Activated naive CD8-positive, alpha-beta T cell treated with anti-CD3 and anti-CD28 coated beads for 36 hours (primary cell): ENCODE results near the gene SIPA1L3. TPM values are rescaled to one million over a fixed set of nuclear protein-coding genes. Genes with fewer than 3 reads are reported as not detected.
A peak's percentile ranks its signal among the peaks of the same experiment; 100 is the strongest.

ENCODE experiments used
- DNase-seq: peaks from one replicate; pipeline ENCODE4 v3.0.0; 2021
- H3K27ac Mint-ChIP-seq: one replicate; pipeline ENCODE4 v1.8.0; 2022; ENCODE audit warnings: mild to moderate bottlenecking, moderate library complexity, mixed read lengths
- H3K27me3 Mint-ChIP-seq: one replicate; pipeline ENCODE4 v1.8.0; 2022; ENCODE audit warnings: mild to moderate bottlenecking, mixed read lengths
- H3K36me3 Mint-ChIP-seq: one replicate; pipeline ENCODE4 v1.8.0; 2021; ENCODE audit warnings: mild to moderate bottlenecking, mixed read lengths
- H3K4me1 Mint-ChIP-seq: one replicate; pipeline ENCODE4 v1.8.0; 2021; ENCODE audit warnings: mixed read lengths
- H3K4me3 Mint-ChIP-seq: one replicate; pipeline ENCODE4 v1.8.0; 2022; ENCODE audit warnings: mild to moderate bottlenecking, moderate library complexity, mixed read lengths
- H3K9me3 Mint-ChIP-seq: one replicate; pipeline ENCODE4 v1.8.0; 2022; ENCODE audit warnings: mixed read lengths
- total RNA-seq, 2 experiments: library from RNA; stranded (reverse); gene quantifications; one replicate each; pipeline ENCODE4 v1.2.3, GENCODE V29; 2021

SIPA1L3 gene
- total RNA-seq, 2 experiments from 2014 or later = 9.1 to 9.7 TPM

DNA sequence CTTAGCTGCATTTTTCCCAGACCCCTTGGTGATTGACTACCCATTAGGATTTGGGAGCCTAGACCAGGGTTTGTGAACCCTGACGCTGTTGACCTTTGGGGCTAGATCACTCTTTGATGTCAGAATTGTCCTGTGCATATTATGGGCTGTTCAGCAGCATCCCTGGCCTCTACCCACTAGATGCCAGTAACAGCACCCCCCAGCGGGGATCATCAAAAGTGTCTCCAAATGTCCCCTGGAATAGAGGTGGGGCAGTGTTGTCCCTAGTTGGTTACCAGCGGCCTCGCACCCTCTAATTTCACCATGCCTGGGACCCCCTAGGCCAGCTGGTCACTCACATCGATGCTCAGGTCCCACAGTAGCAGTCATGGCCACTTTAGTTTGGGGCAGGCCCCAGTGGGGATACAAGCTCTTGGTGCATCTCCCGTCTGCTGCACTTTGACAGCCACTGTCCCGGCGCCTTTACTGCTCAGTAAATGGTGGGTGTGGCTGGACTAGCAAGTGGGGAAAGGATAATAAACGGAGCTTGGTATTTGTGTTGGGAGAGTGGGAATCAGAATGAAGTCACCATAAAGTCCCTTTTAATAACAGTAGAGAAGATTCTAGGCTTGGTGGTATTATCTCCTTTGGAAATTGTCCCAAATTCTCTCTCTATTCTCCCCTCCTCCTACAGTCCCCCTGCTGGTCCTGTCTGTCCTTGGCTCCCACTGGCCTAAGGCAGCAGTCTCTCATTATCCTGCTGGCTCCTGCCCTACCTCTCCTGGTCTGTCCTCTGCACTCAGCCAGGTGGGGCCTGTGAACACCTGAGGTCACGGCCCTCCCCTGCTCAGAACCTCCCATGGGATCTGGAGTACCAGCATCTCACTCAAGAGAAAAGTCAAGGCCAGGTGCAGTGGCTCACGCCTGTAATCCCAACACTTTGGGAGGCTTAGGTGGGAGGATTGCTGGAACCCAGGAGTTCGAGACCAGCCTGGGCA lies 80.6 kb downstream of the SIPA1L3 start:
- Mint-ChIP-seq H3K27me3 (no peaks in the 10 kb centered on the region), H3K9me3 (no peaks in the 10 kb centered on the region), H3K36me3 (no peaks in the 10 kb centered on the region), H3K4me1 (peaks cover 16% of the 10 kb centered on the region), H3K4me3 (no peak overlapping the region), H3K27ac (no peak overlapping the region)
- no peak for DNase-seq

- Mint-ChIP-seq H3K9me3 (no peaks in the 10 kb centered on the region), H3K4me1 (peaks cover 16% of the 10 kb centered on the region), H3K27me3 (no peaks in the 10 kb centered on the region), H3K4me3 (no peak overlapping the region), H3K36me3 (no peaks in the 10 kb centered on the region), H3K27ac (peak overlapping the region; percentile 23)
- DNase-seq = no peak
Measured at GRCh38 chr19:37988758-37989635, 82.0 kb downstream of the SIPA1L3 start.

GRCh38 chr19:37989855-37990254 lies 82.8 kb downstream of the SIPA1L3 start:
- no peak overlapping the region for H3K4me3 Mint-ChIP-seq
- H3K9me3 Mint-ChIP-seq = no peaks in the 10 kb centered on the region
- H3K27ac Mint-ChIP-seq = no peak overlapping the region
- peaks cover 16% of the 10 kb centered on the region for H3K4me1 Mint-ChIP-seq
- no peaks in the 10 kb centered on the region for H3K27me3 Mint-ChIP-seq
- no peaks in the 10 kb centered on the region for H3K36me3 Mint-ChIP-seq
- DNase-seq = no peak

DNA sequence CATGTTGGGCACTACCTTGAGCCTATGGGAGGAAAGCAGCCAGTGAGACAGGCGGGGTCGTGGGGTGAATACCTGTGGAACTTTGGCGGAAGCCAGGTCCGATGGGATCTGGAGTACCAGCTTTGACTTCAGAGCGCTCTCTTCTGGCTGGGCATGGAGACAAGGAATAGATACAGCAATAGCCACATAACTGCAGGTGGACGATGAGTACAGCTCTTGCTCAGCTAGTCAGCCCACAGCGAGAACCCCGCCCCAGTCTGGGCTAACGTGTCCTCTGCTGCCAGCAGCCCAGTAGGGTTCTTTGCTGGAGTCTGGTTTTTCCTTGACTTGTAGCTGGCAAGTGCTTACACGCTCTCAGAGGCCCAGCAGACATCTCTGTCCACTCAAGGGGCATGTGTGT lies 83.4 kb downstream of the SIPA1L3 start:
- Mint-ChIP-seq H3K9me3 (no peaks in the 10 kb centered on the region), H3K4me3 (no peak overlapping the region), H3K27ac (no peak overlapping the region), H3K4me1 (peaks cover 16% of the 10 kb centered on the region), H3K27me3 (no peaks in the 10 kb centered on the region), H3K36me3 (no peaks in the 10 kb centered on the region)
- no peak for DNase-seq

- Mint-ChIP-seq H3K4me3 (no peak overlapping the region), H3K36me3 (no peaks in the 10 kb centered on the region), H3K27me3 (no peaks in the 10 kb centered on the region), H3K4me1 (peaks cover 14% of the 10 kb centered on the region), H3K9me3 (no peaks in the 10 kb centered on the region), H3K27ac (no peak overlapping the region)
- DNase-seq = no peak
Measured at GRCh38 chr19:37991176-37991835, 84.3 kb downstream of the SIPA1L3 start.

GRCh38 chr19:37991841-37992248 lies 84.8 kb downstream of the SIPA1L3 start:
- Mint-ChIP-seq H3K27ac (no peak overlapping the region), H3K4me3 (no peak overlapping the region), H3K27me3 (no peaks in the 10 kb centered on the region), H3K4me1 (peaks cover 8% of the 10 kb centered on the region), H3K36me3 (no peaks in the 10 kb centered on the region), H3K9me3 (no peaks in the 10 kb centered on the region)
- no peak for DNase-seq

DNA sequence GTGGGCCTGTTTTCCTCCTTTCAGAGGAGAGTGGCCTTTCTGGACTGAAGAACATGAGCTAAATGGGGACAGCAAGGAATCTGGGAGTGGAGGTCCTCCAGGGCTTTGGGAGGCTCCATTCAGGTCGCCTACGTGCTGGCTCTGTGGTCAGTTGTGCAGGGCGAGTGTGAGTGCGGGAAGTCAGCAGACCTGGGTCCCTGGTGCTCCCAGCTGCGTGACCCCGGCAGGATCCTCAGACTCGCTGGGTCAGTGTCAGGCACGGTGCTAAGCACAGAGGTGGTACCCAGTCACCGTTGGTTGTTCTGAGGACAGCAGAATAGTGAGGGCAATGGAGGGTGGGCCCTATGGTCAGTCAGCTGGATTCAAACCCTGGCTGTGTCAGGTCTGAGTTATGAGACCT lies 85.8 kb downstream of the SIPA1L3 start:
- DNase-seq = no peak
- peaks cover 8% of the 10 kb centered on the region for H3K4me1 Mint-ChIP-seq
- no peak overlapping the region for H3K4me3 Mint-ChIP-seq
- H3K27me3 Mint-ChIP-seq = no peaks in the 10 kb centered on the region
- H3K27ac Mint-ChIP-seq = no peak overlapping the region
- no peaks in the 10 kb centered on the region for H3K36me3 Mint-ChIP-seq
- no peaks in the 10 kb centered on the region for H3K9me3 Mint-ChIP-seq

DNA sequence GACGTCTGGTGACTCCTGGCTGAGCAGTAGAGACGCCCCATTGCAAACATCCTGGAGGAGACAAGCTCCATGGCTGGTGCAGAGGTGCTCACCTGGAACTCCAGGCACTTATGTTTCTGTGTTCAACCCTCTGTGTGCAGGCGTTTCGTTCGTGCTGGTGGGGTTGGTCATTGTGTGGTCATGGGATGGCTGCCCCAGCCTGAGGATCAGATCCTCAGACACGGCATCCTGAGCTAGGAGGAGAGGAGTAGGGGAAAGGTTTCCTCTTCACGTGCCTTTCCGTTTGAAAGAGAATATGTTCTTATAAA lies 87.8 kb downstream of the SIPA1L3 start:
- Mint-ChIP-seq H3K9me3 (no peaks in the 10 kb centered on the region), H3K4me1 (no peaks in the 10 kb centered on the region), H3K27ac (no peak overlapping the region), H3K27me3 (no peaks in the 10 kb centered on the region), H3K36me3 (no peaks in the 10 kb centered on the region), H3K4me3 (no peak overlapping the region)
- DNase-seq = no peak

GRCh38 chr19:37995346-37995745 lies 88.3 kb downstream of the SIPA1L3 start:
- no peak overlapping the region for H3K4me3 Mint-ChIP-seq
- no peaks in the 10 kb centered on the region for H3K27me3 Mint-ChIP-seq
- no peaks in the 10 kb centered on the region for H3K36me3 Mint-ChIP-seq
- H3K4me1 Mint-ChIP-seq = peaks cover 1% of the 10 kb centered on the region
- no peak overlapping the region for H3K27ac Mint-ChIP-seq
- H3K9me3 Mint-ChIP-seq = no peaks in the 10 kb centered on the region
- no peak for DNase-seq

GRCh38 chr19:37997911-37998344 lies 90.9 kb downstream of the SIPA1L3 start:
- Mint-ChIP-seq H3K9me3 (no peaks in the 10 kb centered on the region), H3K4me1 (peaks cover 6% of the 10 kb centered on the region), H3K27ac (no peak overlapping the region), H3K36me3 (no peaks in the 10 kb centered on the region), H3K4me3 (no peak overlapping the region), H3K27me3 (no peaks in the 10 kb centered on the region)
- DNase-seq = no peak

- Mint-ChIP-seq H3K36me3 (no peaks in the 10 kb centered on the region), H3K4me3 (no peak overlapping the region), H3K9me3 (no peaks in the 10 kb centered on the region), H3K4me1 (peaks cover 6% of the 10 kb centered on the region), H3K27me3 (no peaks in the 10 kb centered on the region), H3K27ac (no peak overlapping the region)
- no peak for DNase-seq
Measured at GRCh38 chr19:37998801-37999308, 91.8 kb downstream of the SIPA1L3 start.

- Mint-ChIP-seq H3K4me3 (no peak overlapping the region), H3K4me1 (peaks cover 6% of the 10 kb centered on the region), H3K27ac (no peak overlapping the region), H3K27me3 (no peaks in the 10 kb centered on the region), H3K36me3 (no peaks in the 10 kb centered on the region), H3K9me3 (no peaks in the 10 kb centered on the region)
- DNase-seq = no peak
Measured at GRCh38 chr19:37999309-38000213, 92.6 kb downstream of the SIPA1L3 start.

DNA sequence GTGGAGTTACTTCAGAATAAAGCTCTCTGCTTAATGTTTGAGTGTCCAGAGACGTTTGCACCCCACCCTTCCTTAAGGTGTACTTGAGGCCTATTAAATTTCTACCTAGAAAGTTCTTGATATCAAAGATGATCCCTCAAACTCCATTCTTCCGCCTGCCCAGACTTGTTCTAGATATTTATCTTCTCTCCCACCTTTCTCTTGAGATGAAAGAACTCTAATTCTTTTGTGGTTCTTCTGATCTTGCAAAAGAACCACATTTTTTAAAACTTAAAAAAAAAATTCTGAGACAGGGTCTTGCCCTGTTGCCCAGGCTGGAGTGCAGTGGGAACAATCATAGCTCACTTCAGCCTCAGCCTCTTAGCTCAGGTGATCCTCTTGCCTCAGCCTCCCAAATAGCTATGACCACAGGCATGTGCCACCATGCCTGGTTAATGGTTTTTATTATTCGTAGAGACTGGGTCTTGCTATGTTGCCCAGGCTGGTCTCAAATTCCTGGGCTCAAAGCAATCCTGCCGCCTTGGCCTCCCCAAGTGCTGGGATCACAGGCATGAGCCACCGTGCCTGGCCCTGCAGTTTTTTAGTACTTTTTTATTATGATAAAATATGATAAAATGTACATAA lies 94.3 kb downstream of the SIPA1L3 start:
- no peak overlapping the region for H3K4me3 Mint-ChIP-seq

More for the DNA sequence above, 94.3 kb downstream of the SIPA1L3 start:
- no peak overlapping the region for H3K27ac Mint-ChIP-seq
- no peaks in the 10 kb centered on the region for H3K9me3 Mint-ChIP-seq
- DNase-seq = no peak
- no peaks in the 10 kb centered on the region for H3K27me3 Mint-ChIP-seq
- H3K4me1 Mint-ChIP-seq = peaks cover 7% of the 10 kb centered on the region
- H3K36me3 Mint-ChIP-seq = no peaks in the 10 kb centered on the region
